M059J (cell line): ENCODE data around the gene HOXC6. TPM values are rescaled to one million over a fixed set of nuclear protein-coding genes. Genes with fewer than 3 reads are reported as not detected.
A peak's percentile ranks its signal among the peaks of the same experiment; 100 is the strongest.

ENCODE experiments used
- DNase-seq: peaks from one replicate; pipeline ENCODE4 v3.0.0-alpha.2; 2012; ENCODE audit warnings: low read depth
- total RNA-seq: library from RNA; depleted of rRNA; stranded (reverse); fragments of >200 nt; shearing (Covaris generic); gene quantifications from 2 replicates; pipeline ENCODE4 v1.2.3, GENCODE V29; 2014; rRNA removed

HOXC6 gene
- total RNA-seq, result 2.5 and 5.2 TPM in 2 replicates

- no peak for DNase-seq
Measured at GRCh38 chr12:54028314-54029201, at the start of gene HOXC6. Gene HOXC6, plus strand, starts transcription at chr12:54028440. Its CDS starts 82 bp downstream, at chr12:54028522.

DNA sequence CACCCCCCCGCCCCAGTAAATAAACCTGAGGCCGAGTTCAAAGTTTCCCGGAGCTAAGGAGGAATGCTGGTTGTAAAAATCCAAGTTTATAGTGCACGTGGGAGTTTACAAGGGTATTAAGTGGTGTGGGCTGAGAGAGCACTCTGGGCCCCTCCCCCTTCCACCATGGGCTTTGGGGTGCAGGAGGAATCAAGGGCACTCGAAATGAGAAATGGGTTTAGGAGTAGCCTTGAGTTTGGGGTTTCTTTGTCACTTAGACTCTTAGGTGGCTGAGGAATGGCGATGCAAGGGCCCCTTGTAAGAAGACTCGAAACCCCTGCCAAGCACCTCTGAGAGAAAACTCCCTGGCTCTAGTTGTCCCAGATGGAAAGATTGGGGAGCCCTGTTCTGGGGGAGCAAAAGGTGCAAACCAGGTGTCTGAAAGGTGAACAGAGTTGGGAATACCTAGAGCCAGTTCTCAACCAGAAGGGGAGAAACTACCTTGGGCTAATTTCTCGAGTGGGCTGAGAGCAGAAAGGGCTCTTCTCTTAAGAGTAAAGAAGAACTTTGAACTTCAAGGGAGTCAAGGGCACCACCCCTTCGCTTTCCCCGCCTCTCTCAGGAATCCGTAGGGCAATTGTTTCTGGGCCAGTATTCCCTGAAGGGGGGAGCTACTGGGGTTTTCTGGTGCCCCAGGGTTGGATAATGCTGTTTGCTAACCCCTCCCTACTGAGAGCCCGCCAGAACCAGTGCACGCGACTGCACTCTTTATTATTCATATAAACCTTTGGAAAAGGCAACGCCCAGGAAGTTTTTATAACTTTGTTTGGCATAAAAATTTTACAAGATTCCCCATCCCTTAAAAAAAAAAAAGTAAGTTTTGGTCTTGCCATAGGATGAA, 49.5 kb upstream of the HOXC6 start:
- DNase-seq, result peak; percentile 60

DNA sequence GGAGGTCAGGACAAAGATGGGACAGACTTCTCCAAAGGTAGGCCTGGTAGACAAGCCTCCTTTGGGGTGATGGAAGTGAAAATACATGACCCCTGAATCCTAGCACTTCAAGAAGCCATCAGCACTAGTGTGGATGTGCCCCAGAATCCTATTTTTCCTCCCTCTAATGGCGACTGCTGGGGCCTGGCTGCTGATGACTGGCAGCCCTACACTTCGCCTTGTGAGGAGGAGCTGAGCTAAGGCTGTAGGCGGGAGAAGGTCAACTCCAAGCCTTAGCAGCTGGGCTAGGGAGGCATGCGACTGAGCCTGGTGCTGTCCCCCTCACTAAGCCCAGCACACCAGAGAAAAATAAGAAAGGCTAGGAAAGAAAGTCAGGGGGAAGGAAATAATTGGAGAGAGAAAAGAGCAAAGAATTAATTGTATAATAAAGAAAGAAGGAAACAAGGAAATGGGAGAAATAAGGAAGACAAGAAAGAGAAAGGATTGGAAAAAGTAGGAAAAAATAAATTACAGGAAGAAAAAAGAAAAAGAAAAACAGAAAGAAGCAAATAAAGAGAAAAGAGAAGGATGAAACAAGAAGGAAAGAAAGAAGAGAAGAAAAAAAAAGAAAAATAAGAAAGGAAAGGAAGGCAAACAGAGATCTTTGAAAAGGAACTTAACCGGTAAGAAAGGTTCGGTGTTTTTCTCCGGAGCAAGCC, 48.0 kb upstream of the HOXC6 start:
- no peak for DNase-seq

DNA sequence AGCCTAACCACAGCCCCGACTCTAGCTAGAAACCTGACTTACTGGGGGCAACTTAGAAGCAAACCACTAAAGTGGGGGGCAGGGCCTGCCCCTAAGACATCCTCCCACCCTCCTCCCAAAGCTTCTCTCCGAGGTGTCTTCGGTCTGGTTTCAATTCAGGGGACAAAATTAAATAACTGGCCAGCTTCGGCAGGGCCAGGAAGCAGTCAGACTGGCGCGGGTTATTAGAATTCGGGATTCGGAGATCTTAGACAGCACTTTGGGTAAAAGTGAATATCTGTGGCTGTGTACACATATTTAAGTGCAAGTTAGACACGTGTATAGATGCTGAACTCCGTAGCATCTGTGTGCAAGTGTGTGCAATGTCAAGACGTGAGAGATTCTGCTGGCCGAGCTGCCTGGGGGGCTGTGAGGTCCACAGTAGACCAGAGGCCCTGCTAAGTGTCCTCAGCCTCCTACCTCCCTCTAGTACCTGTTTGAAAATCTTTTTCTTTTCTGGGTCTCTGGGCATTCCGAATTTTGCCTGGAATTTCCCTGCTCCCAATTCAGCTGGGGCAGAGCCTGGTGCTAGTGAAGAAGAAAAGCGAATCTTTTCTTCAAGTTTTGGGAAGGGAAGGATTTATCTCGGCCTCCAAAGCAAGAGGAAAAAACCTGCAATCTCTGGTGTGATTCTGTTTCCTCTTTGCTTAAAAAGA, 47.3 kb upstream of the HOXC6 start:
- no peak for DNase-seq

GRCh38 chr12:53981634-53982565, 46.3 kb upstream of the HOXC6 start:
- no peak for DNase-seq

- DNase-seq, result no peak
Measured at GRCh38 chr12:53982648-53983567, 45.3 kb upstream of the HOXC6 start.

DNA sequence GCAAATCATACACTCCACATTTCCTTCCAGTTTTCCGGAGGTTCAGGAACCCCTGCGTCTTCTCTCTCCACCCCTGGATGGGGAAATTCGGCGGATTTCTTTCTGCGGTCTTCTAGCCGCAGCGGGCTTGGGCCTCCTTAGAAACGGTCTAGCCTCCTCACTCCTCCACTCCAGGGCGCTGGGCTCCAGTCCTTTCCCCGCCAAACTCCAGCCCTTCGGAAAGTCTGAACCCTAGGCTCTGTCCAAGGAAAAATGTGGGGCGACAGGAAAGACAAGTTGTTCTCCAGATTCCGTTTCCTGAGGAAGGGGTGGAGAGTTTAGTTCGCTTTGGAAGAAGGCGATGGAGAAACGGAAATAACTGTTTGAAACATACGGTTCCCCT, 44.7 kb upstream of the HOXC6 start:
- no peak for DNase-seq

DNA sequence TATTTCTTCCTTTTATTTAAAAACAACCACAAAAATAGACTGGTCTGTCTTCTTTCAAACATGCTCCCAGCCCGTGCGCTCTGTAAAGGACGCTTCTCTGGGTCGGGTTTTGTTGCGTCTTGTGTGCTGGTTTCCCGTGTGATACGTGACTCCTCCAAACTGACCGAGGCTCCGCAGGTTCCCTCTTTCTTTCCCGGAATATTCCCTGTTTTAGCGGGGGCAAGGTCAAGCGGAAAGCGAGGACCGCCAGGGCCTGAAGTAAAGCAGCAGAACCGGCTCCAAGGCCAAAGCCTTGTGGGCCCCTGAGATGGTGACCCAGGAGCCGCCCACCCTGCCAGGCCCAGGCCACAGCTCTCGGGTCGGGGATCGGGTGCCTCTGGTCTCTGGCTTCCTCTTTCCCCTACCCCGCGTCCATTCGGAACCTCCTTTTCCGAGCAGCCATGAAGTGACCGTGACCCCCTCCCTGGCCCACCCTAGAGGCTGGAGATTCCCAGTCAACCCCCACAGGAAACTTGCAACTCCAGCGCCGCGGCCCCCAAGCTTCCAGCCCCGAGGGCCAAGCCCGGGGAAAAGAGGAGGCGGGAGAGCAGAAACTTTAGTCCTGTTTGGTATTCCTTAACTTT, 44.2 kb upstream of the HOXC6 start:
- no peak for DNase-seq

- DNase-seq, result peak; percentile 94
Measured at GRCh38 chr12:53984901-53985691, 43.1 kb upstream of the HOXC6 start, which contains the start of gene HOXC10. Gene HOXC10, plus strand, starts transcription at chr12:53985146. Its CDS starts 114 bp downstream, at chr12:53985260.

DNA sequence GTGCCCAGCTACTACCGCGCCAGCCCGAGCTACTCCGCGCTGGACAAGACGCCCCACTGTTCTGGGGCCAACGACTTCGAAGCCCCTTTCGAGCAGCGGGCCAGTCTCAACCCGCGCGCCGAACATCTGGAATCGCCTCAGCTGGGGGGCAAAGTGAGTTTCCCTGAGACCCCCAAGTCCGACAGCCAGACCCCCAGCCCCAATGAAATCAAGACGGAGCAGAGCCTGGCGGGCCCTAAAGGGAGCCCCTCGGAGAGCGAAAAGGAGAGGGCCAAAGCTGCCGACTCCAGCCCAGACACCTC, 42.6 kb upstream of the HOXC6 start:
- DNase-seq, result no peak

GRCh38 chr12:53985994-53986685, 42.1 kb upstream of the HOXC6 start:
- peak; percentile 69 for DNase-seq

- DNase-seq, result no peak
Measured at GRCh38 chr12:53986686-53987483, 41.4 kb upstream of the HOXC6 start.

DNA sequence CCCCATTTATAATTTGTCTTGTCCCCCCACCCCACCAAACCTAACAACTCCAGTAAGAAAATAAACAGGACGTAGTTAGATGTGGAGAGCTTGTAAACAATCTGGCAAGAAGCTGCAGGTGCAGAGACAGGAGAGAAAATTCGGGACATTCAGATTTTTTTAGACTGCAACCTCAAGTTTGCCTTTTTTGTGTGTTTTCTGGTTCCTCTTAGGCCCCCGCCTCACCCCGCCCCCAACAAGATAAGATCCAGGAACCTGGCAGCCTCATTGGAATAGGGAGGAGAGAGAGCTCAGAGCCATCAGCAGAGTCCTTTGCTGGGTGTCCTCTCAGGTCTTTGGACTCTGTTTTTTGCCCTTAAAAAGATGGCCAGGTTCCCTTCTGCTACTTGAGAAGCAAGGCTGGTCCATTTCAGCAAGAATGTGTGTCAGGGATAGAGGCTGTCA, 40.4 kb upstream of the HOXC6 start:
- no peak for DNase-seq

- DNase-seq, result no peak
Measured at GRCh38 chr12:53988541-53989226, 39.6 kb upstream of the HOXC6 start.

- DNase-seq, result peak; percentile 86
Measured at GRCh38 chr12:53989227-53990113, 38.8 kb upstream of the HOXC6 start.
